Hepatocyte (in vitro differentiated cells): ENCODE measurements around the gene RGS17.

ENCODE experiments used
- EZH2 ChIP-seq: fragments of 200-600 bp; sonication (generic); IDR thresholded peaks from 2 replicates; pipeline ENCODE4 v1.6.1; 2016; ENCODE audit warnings: antibody characterized with exemption, mild to moderate bottlenecking, borderline replicate concordance
- EZH2phosphoT487 ChIP-seq: fragments of 200-600 bp; sonication (generic); IDR thresholded peaks from one replicate; pipeline ENCODE4 v1.6.1; 2018; ENCODE audit warnings: antibody characterized with exemption, mild to moderate bottlenecking, low read depth, moderate library complexity; ENCODE audit not compliant: unreplicated experiment, severe bottlenecking
- TF ChIP-seq, protein P1 (sequence below): fragments of 200-600 bp; sonication (generic); IDR thresholded peaks from 2 replicates; pipeline ENCODE4 v1.5.1; 2016; ENCODE audit warnings: antibody characterized with exemption, mild to moderate bottlenecking; ENCODE audit not compliant: poor library complexity

DNA sequence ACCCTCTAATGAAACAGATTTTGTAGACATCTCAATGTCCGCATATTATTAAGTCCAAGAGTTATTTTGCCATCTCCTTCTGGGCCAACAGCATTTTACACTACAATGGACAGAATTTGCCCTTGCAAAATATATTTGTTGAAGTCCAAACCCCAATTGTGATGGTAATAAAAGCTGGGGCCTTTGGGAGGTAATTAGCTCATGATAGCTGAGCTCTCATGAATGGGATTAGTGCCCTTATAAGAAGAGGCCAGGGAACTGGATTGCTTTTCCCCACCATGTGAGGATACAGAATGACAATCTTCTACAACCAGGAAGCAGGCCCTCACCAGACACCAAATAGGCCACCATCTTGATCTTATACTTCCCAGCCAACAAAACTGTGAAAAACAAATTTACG lies 83.7 kb downstream of the RGS17 start:
- TF ChIP-seq, protein P1, sequence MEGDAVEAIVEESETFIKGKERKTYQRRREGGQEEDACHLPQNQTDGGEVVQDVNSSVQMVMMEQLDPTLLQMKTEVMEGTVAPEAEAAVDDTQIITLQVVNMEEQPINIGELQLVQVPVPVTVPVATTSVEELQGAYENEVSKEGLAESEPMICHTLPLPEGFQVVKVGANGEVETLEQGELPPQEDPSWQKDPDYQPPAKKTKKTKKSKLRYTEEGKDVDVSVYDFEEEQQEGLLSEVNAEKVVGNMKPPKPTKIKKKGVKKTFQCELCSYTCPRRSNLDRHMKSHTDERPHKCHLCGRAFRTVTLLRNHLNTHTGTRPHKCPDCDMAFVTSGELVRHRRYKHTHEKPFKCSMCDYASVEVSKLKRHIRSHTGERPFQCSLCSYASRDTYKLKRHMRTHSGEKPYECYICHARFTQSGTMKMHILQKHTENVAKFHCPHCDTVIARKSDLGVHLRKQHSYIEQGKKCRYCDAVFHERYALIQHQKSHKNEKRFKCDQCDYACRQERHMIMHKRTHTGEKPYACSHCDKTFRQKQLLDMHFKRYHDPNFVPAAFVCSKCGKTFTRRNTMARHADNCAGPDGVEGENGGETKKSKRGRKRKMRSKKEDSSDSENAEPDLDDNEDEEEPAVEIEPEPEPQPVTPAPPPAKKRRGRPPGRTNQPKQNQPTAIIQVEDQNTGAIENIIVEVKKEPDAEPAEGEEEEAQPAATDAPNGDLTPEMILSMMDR, result no peak
- no peak for TF ChIP-seq EZH2
- TF ChIP-seq EZH2phosphoT487, result no peak
